Measurements from ENCODE around the gene EFHB.

- TF ChIP-seq POLR2A (IDR thresholded peaks at IDR 0.05): no peak
- TF ChIP-seq CTCF (IDR thresholded peaks at IDR 0.05): no peak
These were observed 4.2 kb upstream of the EFHB start for GRCh38 chr3:19938295-19938627.

All from esophagus squamous epithelium (tissue), 4 donors.